Heart left ventricle (tissue), 16 donors: ENCODE results near the gene TOR4A. TPM values are rescaled to one million over a fixed set of nuclear protein-coding genes. Genes with fewer than 3 reads are reported as not detected.

Experiments used
- ATAC-seq, 4 donors: fragments of 200-7000 bp; cut with Tn5 transposase; one replicate each; pipeline ENCODE4 v1.9.1; 2020 to 2022; ENCODE audit warnings: moderate library complexity in 4 of 4, mild to moderate bottlenecking in 3 of 4, moderate number of reproducible peaks in 1 of 4
- DNase-seq, 5 donors: peaks; one replicate each; pipeline ENCODE4 v3.0.0-alpha.2; 2020
- H3K27ac ChIP-seq, 12 donors: fragments of 200-600 bp; sonication (generic) in 4 of 12; one replicate each; pipeline versions ENCODE4 v1.5.0 to v1.8.0; 2016 to 2022; ENCODE audit warnings: mild to moderate bottlenecking in 2 of 12
- H3K27me3 ChIP-seq, 9 donors: fragments of 200-600 bp; sonication (generic) in 2 of 9; one replicate each; pipeline versions ENCODE4 v1.5.1 to v1.8.0; 2016 to 2022; ENCODE audit warnings: mild to moderate bottlenecking in 3 of 9
- H3K36me3 ChIP-seq, 9 donors: fragments of 200-600 bp; sonication (generic) in 2 of 9; one replicate each; pipeline versions ENCODE4 v1.5.0 to v1.8.0; 2018 to 2022; ENCODE audit warnings: mild to moderate bottlenecking in 2 of 9
- H3K4me1 ChIP-seq, 12 donors: fragments of 200-600 bp; sonication (generic) in 4 of 12; one replicate each; pipeline versions ENCODE4 v1.5.0 to v1.8.0; 2016 to 2022; ENCODE audit warnings: mild to moderate bottlenecking in 3 of 12
- H3K4me3 ChIP-seq, 12 donors: fragments of 200-600 bp; sonication (generic) in 4 of 12; one replicate each; pipeline versions ENCODE4 v1.5.0 to v1.8.0; 2017 to 2022; ENCODE audit warnings: mild to moderate bottlenecking in 9 of 12, moderate library complexity in 4 of 12
- H3K9me3 ChIP-seq, 12 donors: fragments of 200-600 bp; sonication (generic) in 4 of 12; one replicate each; pipeline versions ENCODE4 v1.5.0 to v1.8.0; 2016 to 2022; ENCODE audit warnings: mild to moderate bottlenecking in 1 of 12
- CTCF ChIP-seq, 12 donors: fragments of 200-600 bp; sonication (generic) in 4 of 12; IDR thresholded peaks; one replicate each; pipeline versions ENCODE4 v1.5.0 to v1.8.0; 2018 to 2022; ENCODE audit warnings: antibody characterized with exemption in 12 of 12, mild to moderate bottlenecking in 5 of 12
- POLR2A ChIP-seq, 2 donors: fragments of 450-650 bp; IDR thresholded peaks; one replicate each; pipeline ENCODE4 v1.6.1; 2017; ENCODE audit warnings: antibody characterized with exemption in 2 of 2, mild to moderate bottlenecking in 2 of 2, moderate library complexity in 2 of 2
- WGBS, 4 donors: extraction: QIAGEN DNeasy Blood & Tissue Kit in 2 of 4; methylation state at CpG; one replicate each; pipeline versions ENCODE4 v1.1.5 to v1.1.7; 2013 to 2018; 5-methylcytosine and 5-hydroxymethylcytosine counted together
- intact Hi-C, 10 donors: fragments of 100-400 bp; cut with DNase I; formaldehyde crosslinking; loops; one replicate each; pipeline versions ENCODE4 v1.11.1 to v1.14.2; 2022
- polyA plus RNA-seq, 2 donors: library from polyadenylated mRNA; stranded (reverse); fragments of 200-250 nt; gene quantifications; one replicate each; pipeline ENCODE4 v1.2.3, GENCODE V29; 2013
- total RNA-seq, 9 donors: library from RNA; depleted of rRNA in 2 of 9; stranded (reverse); fragments of >200 nt in 2 of 9; fragmentation: NEBNext Ultra II Directional in 3 of 9; extraction: Animal tissue kit (Norgen Biotek cat#: 25700) in 3 of 9; gene quantifications; one replicate each; pipeline versions ENCODE4 v1.1.0 to v1.2.4, GENCODE V29; 2016 to 2023
- donor health status: ischemic (EF 13 %, LVEDD 7.1; RV severe dilation, severe dysfunction).
- donor health status: healthy with polysubstance abuse.
- donor health status: DM: no; HTN: yes; CAD: no.
- donor health status: DM: no; HTN: no; CAD: no.
- donor health status: ischemic (EF 25% LVEDD 6.9; RV normal size, moderate dysfunction).
- donor health status: ischemic (EF 25% LVEDD 5.7; RV mildly dilated, moderate dysfunction).
- donor health status: healthy.
- donor health status: DM: yes; HTN: yes; CAD: no.
- donor health status: ischemic (EF 35%, LVEDD 5.7; RV mildly dilated, moderate dysfunction).
- donor health status: nonischemic (EF 11% LVEDD 7.7; RV severe dilation, severe dysfunction).
- donor health status: DM: yes; HTN: yes; CAD: no.
- donor health status: PGD.
- donor health status: ischemic (EF 29% LVEDD 5.4; RV normal size, mild dysfunction).
- donor health status: nonischemic (EF 23%, LVEDD 6.1; RV moderate dilation, normal function).

TOR4A gene
- total and polyA plus RNA-seq, 11 donors: 6.6 to 46.4 (median 16.4) TPM

- intact Hi-C loops: loop anchor here in 7 of 10 donors (2.0 to 10.0 kb wide), 7 partner anchors 37 to 444 kb away; partner anchors contain the start of genes ANAPC2 (in 4 of the 7) and SSNA1 (in 4 of the 7)
Measured at GRCh38 chr9:137228968-137229896, 48.3 kb upstream of the TOR4A start.

GRCh38 chr9:137229903-137230704 lies 47.4 kb upstream of the TOR4A start:
- Histone ChIP-seq H3K27me3 (peaks cover 8 to 54% (median 38%) of the 10 kb centered on the region in 9 donors), H3K27ac (no peak overlapping the region), H3K4me3 (no peak overlapping the region), H3K4me1 (peaks cover 0 to 5% (median 0%) of the 10 kb centered on the region in 12 donors), H3K9me3 (no peaks in the 10 kb centered on the region), H3K36me3 (no peaks in the 10 kb centered on the region)
- intact Hi-C loops: loop anchor here in 7 of 10 donors (2.0 to 10.0 kb wide), 7 partner anchors 38 to 445 kb away; partner anchors contain the start of genes ANAPC2 (in 4 of the 7) and SSNA1 (in 4 of the 7)
- WGBS, 4 donors: 56 to 68% (median 64%) methylated on average over 22 to 31 of the region's 31 CpGs
- ATAC-seq (no peak), DNase-seq (no peak)
- TF ChIP-seq POLR2A (IDR thresholded peaks at IDR 0.05) (no peak), CTCF (IDR thresholded peaks at IDR 0.05) (no peak)

More at GRCh38 chr9:137228968-137229896, 48.3 kb upstream of the TOR4A start:
- H3K9me3 ChIP-seq: no peaks in the 10 kb centered on the region
- TF ChIP-seq CTCF (IDR thresholded peaks at IDR 0.05) (no peak), POLR2A (IDR thresholded peaks at IDR 0.05) (no peak)
- ATAC-seq: no peak
- no peak for DNase-seq
- H3K4me1 ChIP-seq: peaks cover 0 to 8% (median under 1%) of the 10 kb centered on the region in 12 donors
- H3K36me3 ChIP-seq: no peaks in the 10 kb centered on the region
- no peak overlapping the region for H3K4me3 ChIP-seq
- peaks cover 8 to 50% (median 35%) of the 10 kb centered on the region in 9 donors for H3K27me3 ChIP-seq
- H3K27ac ChIP-seq: no peak overlapping the region
- WGBS, 4 donors: 41 to 71% (median 64%) methylated on average over 11 to 27 of the region's 27 CpGs

- intact Hi-C loops: loop anchor here in 1 of 10 donors (10.0 kb wide), 1 partner anchor 446 kb away; no protein-coding TSS in a partner anchor
- 52 to 62% (median 61%) methylated on average over 9 to 14 of the region's 14 CpGs for WGBS, 4 donors
- no peak for DNase-seq
- Histone ChIP-seq H3K27ac (no peak within 1 kb of the TSS), H3K4me3 (no peak within 1 kb of the TSS), H3K27me3 (peaks cover 8 to 56% (median 38%) of the 10 kb centered on the region in 9 donors), H3K36me3 (no peaks in the 10 kb centered on the region), H3K9me3 (no peaks in the 10 kb centered on the region), H3K4me1 (peaks cover 0 to 7% (median 2%) of the 10 kb centered on the region in 12 donors)
- ATAC-seq: no peak
- TF ChIP-seq CTCF (IDR thresholded peaks at IDR 0.05): no peak
- no peak for TF ChIP-seq POLR2A (IDR thresholded peaks at IDR 0.05)
Measured at GRCh38 chr9:137230705-137231371, 46.7 kb upstream of the TOR4A start, which contains the start of gene SLC34A3. TSS of gene SLC34A3 (plus strand) at chr9:137230901. CDS start at chr9:137231703, 802 bp downstream.
